HG02798 (cell line): ENCODE data around the gene OR6K6.

Experiments used
- ATAC-seq: cut with Tn5 transposase; IDR thresholded peaks from one replicate; pipeline ENCODE4 v1.9.1; 2021; ENCODE audit warnings: mild to moderate bottlenecking; ENCODE audit not compliant: unreplicated experiment, poor library complexity

OR6K6 gene

DNA sequence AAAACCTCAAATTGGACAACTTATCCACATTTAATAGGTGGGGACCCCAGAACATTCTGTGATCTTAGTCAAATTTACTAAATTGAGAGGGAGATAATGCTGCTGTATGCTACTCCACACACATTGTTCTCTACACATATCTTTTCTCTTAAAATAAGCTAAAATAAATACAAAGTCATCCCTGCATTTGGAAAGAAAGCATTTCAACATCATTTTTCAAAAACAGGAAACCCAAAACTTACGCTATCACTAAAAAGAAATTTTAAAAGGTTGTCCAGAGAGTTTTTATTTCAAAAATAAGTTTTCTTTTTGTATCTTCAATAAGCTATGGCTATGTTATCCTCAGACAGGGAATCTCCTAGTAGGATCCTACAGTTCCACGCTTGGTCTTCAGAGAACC, 46.0 kb downstream of the OR6K6 start:
- ATAC-seq: no peak

DNA sequence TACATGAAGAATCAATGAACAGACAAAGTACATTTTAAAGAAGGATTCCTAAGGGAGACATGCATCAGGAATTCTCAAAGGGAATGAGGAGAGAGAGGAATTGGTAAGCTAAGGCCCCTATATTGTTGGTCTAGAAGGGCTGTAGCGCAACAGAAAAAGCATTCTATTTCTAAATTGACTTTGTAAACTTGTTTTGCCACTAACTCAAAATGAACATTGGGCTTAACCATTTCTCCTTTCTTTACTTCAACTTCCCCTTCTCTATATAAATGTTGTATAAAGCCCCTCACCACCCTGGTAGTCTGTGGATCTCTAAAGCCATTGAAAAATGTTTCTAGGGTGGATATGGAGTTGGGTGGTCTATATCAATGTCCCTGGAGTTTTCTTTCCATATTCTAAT, 46.9 kb downstream of the OR6K6 start:
- ATAC-seq: no peak

DNA sequence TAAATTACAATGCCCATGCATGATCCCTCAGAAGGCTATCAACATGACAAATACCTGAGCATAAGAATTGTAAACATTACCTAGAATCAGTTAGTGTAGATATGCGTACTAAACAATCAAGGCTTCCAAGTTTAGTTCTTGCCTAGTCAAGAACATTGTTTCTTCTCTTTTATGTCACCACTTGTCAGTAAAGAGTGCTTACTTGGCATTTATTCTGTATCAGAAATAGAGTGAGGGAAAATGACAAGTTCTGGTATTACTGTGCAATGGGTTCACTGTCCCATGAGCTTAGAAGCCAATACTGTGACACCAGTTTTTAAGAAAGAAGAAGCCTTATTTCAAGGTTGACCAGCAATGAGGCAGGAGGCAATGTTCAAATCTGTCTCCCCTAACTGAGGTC, 49.2 kb downstream of the OR6K6 start:
- no peak for ATAC-seq
